ENCODE data around the gene RAX2.

- TF ChIP-seq CTCF (IDR thresholded peaks at IDR 0.05; ENCODE audit: low read depth, low read length) (no peak), POLR2A (IDR thresholded peaks at IDR 0.05; ENCODE audit: extremely low read depth, insufficient read length) (no peak), MAX (IDR thresholded peaks at IDR 0.05; ENCODE audit: low read depth, low read length) (no peak), MYC (IDR thresholded peaks at IDR 0.05; ENCODE audit: low read depth, low read length) (no peak)
Observed at GRCh38 chr19:3768015-3768747, 3.8 kb downstream of the RAX2 start.

Measured in NB4 (cell line).